Endothelial cell of umbilical vein (primary cell): Measurements from ENCODE around the gene MDGA2. TPM values are rescaled to one million over a fixed set of nuclear protein-coding genes. Genes with fewer than 3 reads are reported as not detected.

Experiments
- BruUV-seq: library from RNA; stranded (reverse); fragments of 400-500 nt; replicated peaks from 2 replicates; lab custom pipeline; 2021; lab: Mats Ljungman, UMichigan
- CTCF ChIA-PET: fragments of 300-600, 350-600 bp; sonication (Branson Sonifier 250); formaldehyde crosslinking; loops from one replicate; lab custom pipeline; 2021; ENCODE audit warnings: antibody characterized with exemption, inconsistent platforms; lab: Charles Lee
- POLR2A ChIA-PET: fragments of 300-600, 350-600 bp; sonication (Branson Sonifier 250); formaldehyde crosslinking; loops from one replicate; lab custom pipeline; 2021; ENCODE audit warnings: antibody characterized with exemption, inconsistent platforms; lab: Charles Lee
- DNase-seq: peaks from one replicate; pipeline ENCODE4 v3.0.0-alpha.2; 2011; ENCODE audit warnings: low read depth, low spot score
- FAIRE-seq: peaks from 2 replicates; lab custom pipeline; 2011; peaks lifted over from hg19 to GRCh38; lab: Jason Lieb, UNC
- H2AFZ ChIP-seq: 2 replicates; pipeline ENCODE4 v1.6.0; 2012; ENCODE audit warnings: low read depth, low read length, control low read depth, inconsistent platforms
- H3K27ac ChIP-seq: 2 replicates; pipeline ENCODE4 v1.5.1; 2011; ENCODE audit warnings: low read depth, mild to moderate bottlenecking, control low read depth, low read length, moderate library complexity; ENCODE audit not compliant: insufficient read depth
- H3K27me3 ChIP-seq, 2 experiments: 2 replicates each; pipeline versions ENCODE4 v1.6.0 to v1.6.1; 2011; ENCODE audit warnings: low read length in 2 of 2, mixed read lengths in 1 of 2; ENCODE audit not compliant: control insufficient read depth in 2 of 2, insufficient read depth in 2 of 2
- H3K36me3 ChIP-seq, 2 experiments: 2 replicates in 1 of 2; 3 replicates in 1 of 2; pipeline ENCODE4 v1.5.1; 2011; ENCODE audit warnings: low read length in 2 of 2, mild to moderate bottlenecking in 1 of 2, moderate library complexity in 1 of 2; ENCODE audit not compliant: control insufficient read depth in 2 of 2, insufficient read depth in 2 of 2; ENCODE audit errors: extremely low read depth in 1 of 2
- H3K4me1 ChIP-seq: 3 replicates; pipeline ENCODE4 v1.5.1; 2011; ENCODE audit warnings: mild to moderate bottlenecking, low read length; ENCODE audit not compliant: control insufficient read depth, insufficient read depth; ENCODE audit errors: extremely low read depth
- H3K4me2 ChIP-seq: 2 replicates; pipeline ENCODE4 v1.6.1; 2011; ENCODE audit warnings: low read length, control low read depth, mixed read lengths; ENCODE audit not compliant: insufficient read depth
- H3K4me3 ChIP-seq, 3 experiments: fragments of 200-600 bp in 1 of 3; sonication (generic), shearing (Covaris generic) in 1 of 3; replicated peaks in 1 of 3; 2 replicates each; pipeline ENCODE4 v1.5.1; 2011 to 2016; ENCODE audit warnings: control low read depth in 3 of 3, low read length in 3 of 3, mild to moderate bottlenecking in 2 of 3, inconsistent platforms in 1 of 3, low read depth in 1 of 3, moderate library complexity in 1 of 3; ENCODE audit not compliant: insufficient read depth in 1 of 3
- H3K79me2 ChIP-seq: 2 replicates; pipeline ENCODE4 v1.6.0; 2012; ENCODE audit warnings: low read length, inconsistent platforms; ENCODE audit not compliant: control insufficient read depth, insufficient read depth
- H3K9ac ChIP-seq: replicated peaks from 2 replicates; pipeline ENCODE3; 2011; ENCODE audit warnings: low read length, control low read depth; ENCODE audit not compliant: insufficient read depth; ENCODE audit errors: extremely low read depth
- H3K9me1 ChIP-seq: replicated peaks from 3 replicates; pipeline ENCODE4 v1.6.0; 2011; ENCODE audit warnings: mild to moderate bottlenecking, low read length; ENCODE audit not compliant: control insufficient read depth, insufficient read depth; ENCODE audit errors: extremely low read depth
- H3K9me3 ChIP-seq: replicated peaks from 2 replicates; pipeline ENCODE4 v1.5.1; 2012; ENCODE audit warnings: low read length, inconsistent platforms; ENCODE audit not compliant: control insufficient read depth, insufficient read depth
- H4K20me1 ChIP-seq: replicated peaks from 2 replicates; pipeline ENCODE3; 2011; ENCODE audit warnings: mild to moderate bottlenecking, low read length; ENCODE audit not compliant: control insufficient read depth, insufficient read depth; ENCODE audit errors: extremely low read depth
- EZH2 ChIP-seq: IDR thresholded peaks from 2 replicates; pipeline ENCODE4 v1.6.1; 2012; ENCODE audit warnings: borderline replicate concordance, low read depth, mild to moderate bottlenecking, moderate library complexity, low read length, inconsistent platforms; ENCODE audit not compliant: severe bottlenecking
- FOS ChIP-seq: IDR thresholded peaks from 2 replicates; pipeline ENCODE4 v1.6.1; 2011; ENCODE audit warnings: mild to moderate bottlenecking, low read length, moderate library complexity, borderline replicate concordance; ENCODE audit not compliant: insufficient read depth
- GATA2 ChIP-seq: IDR thresholded peaks from 2 replicates; pipeline ENCODE4 v1.7.0; 2011; ENCODE audit warnings: low read depth, mild to moderate bottlenecking, moderate library complexity, mixed read lengths, low read length; ENCODE audit not compliant: insufficient read length, insufficient read depth
- JUN ChIP-seq: IDR thresholded peaks from 2 replicates; pipeline ENCODE4 v1.6.1; 2011; ENCODE audit warnings: borderline replicate concordance, low read depth; ENCODE audit not compliant: insufficient read length, insufficient read depth
- MYC ChIP-seq: IDR thresholded peaks from one replicate; pipeline ENCODE4 v1.6.1; 2011; ENCODE audit warnings: mild to moderate bottlenecking, low read depth, low read length
- POLR2A ChIP-seq: IDR thresholded peaks from 2 replicates; pipeline ENCODE4 v1.6.1; 2012; ENCODE audit warnings: low read depth, mild to moderate bottlenecking, control low read depth, low read length
- POLR2AphosphoS5 ChIP-seq: IDR thresholded peaks from 2 replicates; pipeline ENCODE4 v1.6.1; 2012; ENCODE audit warnings: low read depth, mild to moderate bottlenecking, control low read depth, low read length, moderate library complexity; ENCODE audit not compliant: insufficient read depth
- dilution Hi-C: fragments of 300-500 bp; cut with MboI; formaldehyde crosslinking; loops from one replicate; pipeline ENCODE4 v1.15.0; 2019; ENCODE audit warnings: low sequenced_read_pairs; ENCODE audit not compliant: extremely low pct_ligation_motif_present
- intact Hi-C: fragments of 100-400 bp; cut with micrococcal nuclease; formaldehyde crosslinking; loops from one replicate; pipeline ENCODE4 v1.10.0; 2022
- polyA plus RNA-seq, 4 experiments: library from polyadenylated mRNA; depleted of rRNA in 3 of 4; stranded (reverse) in 3 of 4; unstranded in 1 of 4; fragments of >200 nt; gene quantifications; 2 replicates each; pipeline versions ENCODE4 v1.2.1 to v1.2.3, GENCODE V29; 2011 to 2012; ENCODE audit warnings: missing spikeins in 1 of 4
- total RNA-seq: library from RNA; stranded (reverse); gene quantifications from 2 replicates; pipeline ENCODE4 v1.2.3, GENCODE V29; 2021
- TF ChIP-seq, protein P1 (sequence below): IDR thresholded peaks from 2 replicates; pipeline ENCODE4 v1.6.1; 2011; ENCODE audit not compliant: insufficient read depth, insufficient read length
- TF ChIP-seq, protein P2 (sequence below), 2 donors: IDR thresholded peaks; 1 replicate in 1 of 2; 2 replicates in 1 of 2; pipeline ENCODE4 v1.5.1; 2011; ENCODE audit warnings: low read length in 2 of 2, mild to moderate bottlenecking in 2 of 2, moderate library complexity in 2 of 2, control low read depth in 1 of 2, inconsistent platforms in 1 of 2, low read depth in 1 of 2; ENCODE audit not compliant: insufficient read depth in 1 of 2; ENCODE audit errors: extremely low read depth in 1 of 2

MDGA2 gene
- total and polyA plus RNA-seq, 2 donors (not counting 3 experiments of a cell fraction or from before 2014, with no cell fraction given), result not detected

DNA sequence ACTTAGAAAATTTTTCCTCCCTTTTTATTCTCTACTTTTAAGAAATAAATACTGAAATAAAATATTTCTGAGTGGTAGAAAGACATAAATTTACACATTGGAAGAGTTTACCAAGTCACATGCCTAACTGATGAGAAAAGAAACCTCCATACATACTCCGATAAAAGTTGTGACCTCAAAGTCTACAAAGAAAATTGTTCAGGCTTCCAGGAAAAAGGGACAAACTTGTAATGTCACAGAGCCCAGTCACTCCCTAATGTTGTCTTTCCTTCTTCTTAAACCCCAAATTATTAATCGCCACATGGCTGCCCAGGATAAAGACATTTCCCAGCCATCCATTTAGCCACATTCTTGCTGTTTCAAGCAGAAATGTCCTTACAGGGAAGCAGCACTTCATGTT, 455.3 kb downstream of the MDGA2 start:
- Histone ChIP-seq H3K4me3 (no peak overlapping the region), H3K27me3 (no peaks in the 10 kb centered on the region), H3K9me3 (no peaks in the 10 kb centered on the region), H3K27ac (no peak overlapping the region), H3K36me3 (no peaks in the 10 kb centered on the region), H4K20me1 (no peaks in the 10 kb centered on the region), H2AFZ (peak overlapping the region; percentile 24), H3K9me1 (no peaks in the 10 kb centered on the region), H3K4me1 (no peaks in the 10 kb centered on the region), H3K79me2 (no peaks in the 10 kb centered on the region), H3K9ac (no peak overlapping the region), H3K4me2 (no peak overlapping the region)
- dilution Hi-C loops (no loop called here), intact Hi-C loops (no loop called here)
- no peak for DNase-seq
- BruUV-seq, result no TSS peak
- FAIRE-seq, result no peak
- TF ChIP-seq POLR2AphosphoS5 (no peak), POLR2A (no peak), EZH2 (no peak), FOS (no peak), MYC (no peak), GATA2 (no peak), JUN (no peak)
- TF ChIP-seq, protein P1, sequence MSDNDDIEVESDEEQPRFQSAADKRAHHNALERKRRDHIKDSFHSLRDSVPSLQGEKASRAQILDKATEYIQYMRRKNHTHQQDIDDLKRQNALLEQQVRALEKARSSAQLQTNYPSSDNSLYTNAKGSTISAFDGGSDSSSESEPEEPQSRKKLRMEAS, result no peak
- POLR2A ChIA-PET, result no interaction called here
- CTCF ChIA-PET, result interaction anchor here (0.8 kb wide), 1 partner anchor 58 kb away, joined by 3 read pairs; no protein-coding TSS in a partner anchor

DNA sequence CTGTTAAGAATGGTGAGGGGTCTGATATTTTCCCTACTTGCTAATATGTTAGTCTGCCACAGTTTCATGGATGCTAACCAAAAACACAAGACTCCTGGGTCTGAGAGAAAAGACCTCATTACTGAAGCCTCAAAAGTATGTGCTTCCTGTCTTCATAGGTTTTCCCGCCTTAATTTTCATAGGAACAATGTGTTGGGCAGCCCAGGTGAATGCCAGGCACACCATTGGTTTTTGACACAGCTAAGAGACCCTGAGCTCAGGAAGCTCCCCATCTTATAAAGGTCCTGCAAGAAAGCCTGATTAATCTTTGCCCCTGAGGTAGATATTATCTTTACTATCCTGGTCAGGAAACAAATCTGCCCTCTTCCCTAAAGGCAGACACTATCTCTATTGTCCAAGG, 464.1 kb downstream of the MDGA2 start:
- FAIRE-seq (no peak), DNase-seq (no peak)
- no peaks in the 10 kb centered on the region for H3K9me3 ChIP-seq
- H3K4me3 ChIP-seq, result no peak overlapping the region
- H4K20me1 ChIP-seq, result no peaks in the 10 kb centered on the region
- no peaks in the 10 kb centered on the region for H3K9me1 ChIP-seq
- no peak for TF ChIP-seq POLR2A
- TF ChIP-seq, protein P1, result no peak
- no peak for TF ChIP-seq JUN
- TF ChIP-seq FOS, result no peak
- TF ChIP-seq POLR2AphosphoS5, result no peak
- TF ChIP-seq, protein P2, sequence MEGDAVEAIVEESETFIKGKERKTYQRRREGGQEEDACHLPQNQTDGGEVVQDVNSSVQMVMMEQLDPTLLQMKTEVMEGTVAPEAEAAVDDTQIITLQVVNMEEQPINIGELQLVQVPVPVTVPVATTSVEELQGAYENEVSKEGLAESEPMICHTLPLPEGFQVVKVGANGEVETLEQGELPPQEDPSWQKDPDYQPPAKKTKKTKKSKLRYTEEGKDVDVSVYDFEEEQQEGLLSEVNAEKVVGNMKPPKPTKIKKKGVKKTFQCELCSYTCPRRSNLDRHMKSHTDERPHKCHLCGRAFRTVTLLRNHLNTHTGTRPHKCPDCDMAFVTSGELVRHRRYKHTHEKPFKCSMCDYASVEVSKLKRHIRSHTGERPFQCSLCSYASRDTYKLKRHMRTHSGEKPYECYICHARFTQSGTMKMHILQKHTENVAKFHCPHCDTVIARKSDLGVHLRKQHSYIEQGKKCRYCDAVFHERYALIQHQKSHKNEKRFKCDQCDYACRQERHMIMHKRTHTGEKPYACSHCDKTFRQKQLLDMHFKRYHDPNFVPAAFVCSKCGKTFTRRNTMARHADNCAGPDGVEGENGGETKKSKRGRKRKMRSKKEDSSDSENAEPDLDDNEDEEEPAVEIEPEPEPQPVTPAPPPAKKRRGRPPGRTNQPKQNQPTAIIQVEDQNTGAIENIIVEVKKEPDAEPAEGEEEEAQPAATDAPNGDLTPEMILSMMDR (IDR thresholded peaks at IDR 0.05; ENCODE audit: extremely low read depth in 1 of 2, insufficient read depth in 1 of 2, low read depth in 1 of 2, low read length in 2 of 2), result no peak
- TF ChIP-seq GATA2, result no peak
- TF ChIP-seq EZH2, result no peak
- no peak for TF ChIP-seq MYC
- H3K27ac ChIP-seq, result no peak overlapping the region
- no peaks in the 10 kb centered on the region for H3K36me3 ChIP-seq
- intact Hi-C loops, result no loop called here
- no peak overlapping the region for H2AFZ ChIP-seq
- H3K79me2 ChIP-seq, result no peaks in the 10 kb centered on the region
- H3K27me3 ChIP-seq, result no peaks in the 10 kb centered on the region
- dilution Hi-C loops, result no loop called here
- H3K9ac ChIP-seq, result no peak overlapping the region
- POLR2A ChIA-PET, result no interaction called here
- H3K4me1 ChIP-seq, result peaks cover 10% of the 10 kb centered on the region
- CTCF ChIA-PET, result interaction anchor here (1.0 kb wide), 1 partner anchor 18 kb away, joined by 3 read pairs; no protein-coding TSS in a partner anchor
- no TSS peak for BruUV-seq
- no peak overlapping the region for H3K4me2 ChIP-seq
